ENCODE data around the gene ACBD6.

DNA sequence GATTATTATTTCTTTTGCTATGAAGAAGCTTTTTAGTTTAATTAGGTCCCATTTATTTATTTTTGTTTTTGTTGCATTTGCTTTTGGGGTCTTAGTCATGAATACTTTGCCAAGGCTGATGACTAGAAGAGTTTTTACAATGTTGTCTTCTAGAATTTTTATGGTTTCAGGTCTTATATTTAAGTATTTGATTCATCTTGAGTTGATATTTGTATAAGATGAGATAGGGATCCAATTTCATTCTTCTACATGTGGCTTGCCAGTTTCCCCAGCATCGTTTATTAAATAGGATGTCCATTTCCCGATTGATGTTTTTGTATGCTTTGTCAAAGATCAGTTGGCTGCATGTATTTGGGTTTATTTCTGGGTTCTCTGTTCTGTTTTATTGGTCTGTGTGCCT lies 8.5 kb upstream of the ACBD6 start:
- TF ChIP-seq, protein P1, sequence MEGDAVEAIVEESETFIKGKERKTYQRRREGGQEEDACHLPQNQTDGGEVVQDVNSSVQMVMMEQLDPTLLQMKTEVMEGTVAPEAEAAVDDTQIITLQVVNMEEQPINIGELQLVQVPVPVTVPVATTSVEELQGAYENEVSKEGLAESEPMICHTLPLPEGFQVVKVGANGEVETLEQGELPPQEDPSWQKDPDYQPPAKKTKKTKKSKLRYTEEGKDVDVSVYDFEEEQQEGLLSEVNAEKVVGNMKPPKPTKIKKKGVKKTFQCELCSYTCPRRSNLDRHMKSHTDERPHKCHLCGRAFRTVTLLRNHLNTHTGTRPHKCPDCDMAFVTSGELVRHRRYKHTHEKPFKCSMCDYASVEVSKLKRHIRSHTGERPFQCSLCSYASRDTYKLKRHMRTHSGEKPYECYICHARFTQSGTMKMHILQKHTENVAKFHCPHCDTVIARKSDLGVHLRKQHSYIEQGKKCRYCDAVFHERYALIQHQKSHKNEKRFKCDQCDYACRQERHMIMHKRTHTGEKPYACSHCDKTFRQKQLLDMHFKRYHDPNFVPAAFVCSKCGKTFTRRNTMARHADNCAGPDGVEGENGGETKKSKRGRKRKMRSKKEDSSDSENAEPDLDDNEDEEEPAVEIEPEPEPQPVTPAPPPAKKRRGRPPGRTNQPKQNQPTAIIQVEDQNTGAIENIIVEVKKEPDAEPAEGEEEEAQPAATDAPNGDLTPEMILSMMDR (IDR thresholded peaks at IDR 0.05), result no peak
- no peak for TF ChIP-seq POLR2A (IDR thresholded peaks at IDR 0.05)
- no peak for TF ChIP-seq POLR2AphosphoS5 (IDR thresholded peaks at IDR 0.05)
- no peak for TF ChIP-seq EP300 (IDR thresholded peaks at IDR 0.05)

Data from stomach (tissue), 4 donors.